A673 (cell line): ENCODE results near the gene LYPD8. TPM values are rescaled to one million over a fixed set of nuclear protein-coding genes. Genes with fewer than 3 reads are reported as not detected.
"Not testable (repeated sequence)": the region's sequence is repeated elsewhere in the genome, so short reads cannot be mapped to it uniquely, and the experiment has no call there.

Source experiments
- BruUV-seq: library from RNA; stranded (reverse); fragments of 400-500 nt; replicated peaks from 2 replicates; lab custom pipeline; 2021; lab: Mats Ljungman, UMichigan
- CTCF ChIA-PET: fragments of 300-600 bp; sonication (Branson Sonifier 250); formaldehyde crosslinking; loops from one replicate; lab custom pipeline; 2022; ENCODE audit warnings: antibody characterized with exemption; lab: Charles Lee
- POLR2A ChIA-PET: fragments of 300-600 bp; sonication (Branson Sonifier 250); formaldehyde crosslinking; loops from one replicate; lab custom pipeline; 2022; ENCODE audit warnings: antibody characterized with exemption; ENCODE audit not compliant: low non-redundant PET; lab: Charles Lee
- DNase-seq: peaks from one replicate; pipeline ENCODE4 v3.0.0-alpha.2; 2015; ENCODE audit warnings: low spot score
- H3K27ac ChIP-seq: fragments of 200-600 bp; sonication (generic); 2 replicates; pipeline ENCODE4 v1.5.1; 2016; ENCODE audit warnings: mixed run types, low read depth, mild to moderate bottlenecking, mixed read lengths, antibody characterized with exemption, low read length; ENCODE audit not compliant: poor library complexity, severe bottlenecking
- H3K27me3 ChIP-seq: fragments of 200-600 bp; sonication (generic); replicated peaks from 2 replicates; pipeline ENCODE4 v1.6.1; 2017; ENCODE audit warnings: mixed run types, low read depth, mild to moderate bottlenecking, mixed read lengths, antibody characterized with exemption, low read length; ENCODE audit not compliant: insufficient read depth, poor library complexity
- H3K36me3 ChIP-seq: fragments of 200-600 bp; sonication (generic); 2 replicates; pipeline ENCODE4 v1.6.1; 2016; ENCODE audit warnings: mixed run types, mild to moderate bottlenecking, mixed read lengths, antibody characterized with exemption, low read length; ENCODE audit not compliant: insufficient read depth, poor library complexity, severe bottlenecking
- H3K4me1 ChIP-seq: fragments of 200-600 bp; sonication (generic); 2 replicates; pipeline ENCODE4 v1.6.1; 2017; ENCODE audit warnings: mixed run types, mild to moderate bottlenecking, mixed read lengths, antibody characterized with exemption, low read length; ENCODE audit not compliant: insufficient read depth, poor library complexity, severe bottlenecking
- H3K4me3 ChIP-seq: fragments of 200-600 bp; sonication (generic); 2 replicates; pipeline ENCODE4 v1.5.1; 2016; ENCODE audit warnings: low read depth, mixed run types, mild to moderate bottlenecking, mixed read lengths, low read length; ENCODE audit not compliant: poor library complexity, severe bottlenecking
- H3K9me3 ChIP-seq: fragments of 200-600 bp; sonication (generic); 2 replicates; pipeline ENCODE4 v1.6.1; 2016; ENCODE audit warnings: mixed run types, low read depth, mild to moderate bottlenecking, mixed read lengths, antibody characterized with exemption, low read length; ENCODE audit not compliant: poor library complexity, severe bottlenecking
- EZH2 ChIP-seq: fragments of 200-600 bp; sonication (generic); IDR thresholded peaks from 2 replicates; pipeline ENCODE4 v1.6.1; 2017; ENCODE audit warnings: borderline replicate concordance, low read depth, mild to moderate bottlenecking, mixed read lengths, antibody characterized with exemption, low read length; ENCODE audit not compliant: poor library complexity, severe bottlenecking
- intact Hi-C: fragments of 100-400 bp; cut with micrococcal nuclease; formaldehyde crosslinking; loops from one replicate; pipeline ENCODE4 v1.10.0; 2022; ENCODE audit not compliant: unreplicated experiment
- total RNA-seq: library from RNA; stranded (reverse); gene quantifications from 2 replicates; pipeline ENCODE4 v1.2.3, GENCODE V29; 2021
- TF ChIP-seq, protein P1 (sequence below): fragments of 300-800, 200-600 bp; sonication (generic); conservative IDR thresholded peaks from 2 replicates; pipeline ENCODE4 v1.5.1; 2017; ENCODE audit warnings: low read depth, mild to moderate bottlenecking, antibody characterized with exemption, low read length, moderate library complexity, mixed read lengths

The LYPD8 gene
- total RNA-seq, 1 experiment from 2014 or later: not detected

DNA sequence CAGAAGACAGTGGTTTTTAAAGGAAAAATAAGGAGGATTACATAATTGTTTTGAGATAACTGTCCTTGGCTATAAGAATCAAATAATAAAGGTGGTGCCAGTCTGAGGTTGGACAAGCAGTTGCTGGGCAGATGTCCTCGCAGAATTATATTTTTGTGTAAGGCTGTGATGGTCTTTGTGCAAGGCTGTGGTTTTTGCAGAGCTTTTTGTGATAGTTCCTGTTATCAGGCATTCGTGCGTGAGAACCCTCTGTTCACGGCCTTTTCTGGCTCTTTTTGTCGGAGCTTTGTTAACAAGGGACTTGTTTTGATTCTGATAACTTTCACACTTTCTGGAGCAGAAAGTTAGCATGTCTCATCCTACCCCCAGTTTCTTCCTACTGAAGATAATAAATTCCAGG, 36.8 kb upstream of the LYPD8 start:
- ChIA-PET POLR2A (no interaction called here), CTCF (no interaction called here)
- intact Hi-C loops: no loop called here
- no TSS peak for BruUV-seq
- Histone ChIP-seq H3K4me1 (no peaks in the 10 kb centered on the region), H3K4me3 (no peak overlapping the region), H3K9me3 (no peaks in the 10 kb centered on the region), H3K27ac (no peak overlapping the region), H3K36me3 (no peaks in the 10 kb centered on the region), H3K27me3 (peaks cover 3% of the 10 kb centered on the region)
- no peak for TF ChIP-seq EZH2
- TF ChIP-seq, protein P1, sequence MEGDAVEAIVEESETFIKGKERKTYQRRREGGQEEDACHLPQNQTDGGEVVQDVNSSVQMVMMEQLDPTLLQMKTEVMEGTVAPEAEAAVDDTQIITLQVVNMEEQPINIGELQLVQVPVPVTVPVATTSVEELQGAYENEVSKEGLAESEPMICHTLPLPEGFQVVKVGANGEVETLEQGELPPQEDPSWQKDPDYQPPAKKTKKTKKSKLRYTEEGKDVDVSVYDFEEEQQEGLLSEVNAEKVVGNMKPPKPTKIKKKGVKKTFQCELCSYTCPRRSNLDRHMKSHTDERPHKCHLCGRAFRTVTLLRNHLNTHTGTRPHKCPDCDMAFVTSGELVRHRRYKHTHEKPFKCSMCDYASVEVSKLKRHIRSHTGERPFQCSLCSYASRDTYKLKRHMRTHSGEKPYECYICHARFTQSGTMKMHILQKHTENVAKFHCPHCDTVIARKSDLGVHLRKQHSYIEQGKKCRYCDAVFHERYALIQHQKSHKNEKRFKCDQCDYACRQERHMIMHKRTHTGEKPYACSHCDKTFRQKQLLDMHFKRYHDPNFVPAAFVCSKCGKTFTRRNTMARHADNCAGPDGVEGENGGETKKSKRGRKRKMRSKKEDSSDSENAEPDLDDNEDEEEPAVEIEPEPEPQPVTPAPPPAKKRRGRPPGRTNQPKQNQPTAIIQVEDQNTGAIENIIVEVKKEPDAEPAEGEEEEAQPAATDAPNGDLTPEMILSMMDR: no peak
- no peak for DNase-seq

DNA sequence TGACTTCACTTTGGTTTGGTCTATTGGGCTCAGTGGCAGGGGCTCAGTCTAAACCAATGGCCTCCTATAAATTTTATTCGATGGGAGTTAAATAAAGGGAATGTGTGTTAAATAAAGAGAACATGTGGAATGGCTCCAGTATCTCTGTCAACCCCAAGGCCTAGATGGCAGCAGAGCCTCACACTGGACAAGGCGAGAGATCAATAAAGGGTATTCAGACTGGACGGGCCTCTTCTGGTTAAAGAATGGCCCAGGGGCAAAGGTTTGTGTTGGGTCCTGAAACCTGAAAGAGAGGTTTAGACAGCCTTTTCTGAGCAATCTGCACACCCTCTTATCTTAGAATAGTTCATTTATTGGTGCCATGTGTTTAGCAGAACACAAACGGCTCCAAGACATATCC, 35.5 kb upstream of the LYPD8 start:
- no peak for DNase-seq
- CTCF ChIA-PET: no interaction called here
- BruUV-seq: no TSS peak
- intact Hi-C loops: no loop called here
- POLR2A ChIA-PET: no interaction called here
- H3K27me3 ChIP-seq: no peaks in the 10 kb centered on the region
- H3K4me1 ChIP-seq: no peaks in the 10 kb centered on the region
- H3K36me3 ChIP-seq: no peaks in the 10 kb centered on the region
- H3K9me3 ChIP-seq: no peaks in the 10 kb centered on the region
- no peak overlapping the region for H3K27ac ChIP-seq
- no peak for TF ChIP-seq EZH2
- TF ChIP-seq, protein P1: no peak
- H3K4me3 ChIP-seq: no peak overlapping the region

DNA sequence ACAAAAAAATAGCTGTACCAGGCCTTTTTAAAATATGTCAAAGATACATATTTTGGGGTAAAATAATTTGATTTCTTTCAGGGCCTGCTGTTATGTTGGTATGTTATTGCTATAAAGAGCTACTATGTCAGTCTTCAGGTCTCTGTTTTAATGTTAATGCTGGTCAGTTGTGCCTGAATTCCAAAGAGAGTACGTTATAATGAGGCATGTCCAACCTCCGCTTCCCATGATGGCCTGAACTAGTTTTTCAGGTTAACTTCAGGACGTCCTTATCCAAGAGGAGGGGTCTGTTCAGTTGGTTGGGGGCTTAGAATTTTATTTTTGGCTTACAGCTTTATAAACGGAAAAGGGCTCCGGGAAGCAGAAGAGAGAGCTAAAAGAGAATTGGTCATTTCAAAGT, 34.9 kb upstream of the LYPD8 start:
- Histone ChIP-seq H3K36me3 (no peaks in the 10 kb centered on the region), H3K27me3 (no peaks in the 10 kb centered on the region), H3K27ac (no peak overlapping the region), H3K9me3 (no peaks in the 10 kb centered on the region), H3K4me1 (no peaks in the 10 kb centered on the region), H3K4me3 (no peak overlapping the region)
- BruUV-seq: no TSS peak
- POLR2A ChIA-PET: no interaction called here
- intact Hi-C loops: no loop called here
- TF ChIP-seq, protein P1: no peak
- no peak for TF ChIP-seq EZH2
- no peak for DNase-seq
- CTCF ChIA-PET: no interaction called here

DNA sequence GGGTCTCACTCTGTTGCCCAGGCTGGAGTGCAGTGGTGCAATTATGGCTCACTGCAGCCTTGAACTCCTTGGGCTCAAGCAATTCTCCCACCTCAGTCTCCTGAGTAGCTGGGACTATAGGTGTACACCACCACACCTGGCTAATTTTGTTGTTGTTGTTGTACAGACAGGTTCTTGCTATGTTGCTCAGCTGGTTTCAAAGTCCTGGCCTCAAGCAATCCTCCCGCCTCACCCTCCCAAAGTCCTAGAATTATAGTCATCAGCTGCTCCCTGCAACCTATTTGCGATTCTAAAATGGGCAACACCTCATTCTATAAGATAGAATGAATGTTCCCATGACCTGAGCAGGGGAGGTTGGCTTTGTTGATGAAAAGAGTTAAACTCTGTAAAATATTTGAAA, 33.8 kb upstream of the LYPD8 start:
- H3K9me3 ChIP-seq, H3K4me1 ChIP-seq, BruUV-seq, H3K36me3 ChIP-seq, H3K27me3 ChIP-seq, DNase-seq, POLR2A ChIA-PET, H3K27ac ChIP-seq, H3K4me3 ChIP-seq, CTCF ChIA-PET: not testable (repeated sequence)
- intact Hi-C loops: loop anchor here (5.0 kb wide), 1 partner anchor 157 kb away; no protein-coding TSS in a partner anchor
